Measurements from ENCODE around the gene CUZD1. TPM values are rescaled to one million over a fixed set of nuclear protein-coding genes. Genes with fewer than 3 reads are reported as not detected.

The CUZD1 gene
- total RNA-seq, 1 donor from 2014 or later: 0.23 TPM

DNA sequence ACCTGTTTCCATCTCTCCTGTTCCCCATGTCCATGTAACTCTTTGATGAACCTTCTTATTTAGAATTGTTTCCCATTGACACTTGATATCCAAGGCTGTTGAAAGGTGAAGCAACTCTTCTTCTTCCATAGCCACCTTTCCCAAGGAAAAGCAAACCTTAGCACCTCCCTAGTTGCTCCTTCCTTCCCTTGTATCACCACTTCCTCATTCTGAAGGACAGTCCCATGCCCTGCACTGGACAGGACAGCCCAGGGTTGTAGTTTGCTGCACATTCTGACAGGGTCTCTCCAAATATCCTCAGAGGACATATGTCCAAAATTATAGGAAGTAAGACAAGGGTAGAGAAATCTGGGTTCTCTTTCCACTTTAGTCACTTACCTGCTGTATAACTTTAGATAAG, 6.2 kb downstream of the CUZD1 start:
- Mint-ChIP-seq H3K9me3 (ENCODE audit: unreplicated experiment) (no peaks in the 10 kb centered on the region), H3K4me3 (ENCODE audit: unreplicated experiment) (no peak overlapping the region), H3K36me3 (ENCODE audit: low read depth, unreplicated experiment) (peaks cover 6% of the 10 kb centered on the region), H3K4me1 (ENCODE audit: low read depth, unreplicated experiment) (no peaks in the 10 kb centered on the region), H3K27ac (ENCODE audit: unreplicated experiment) (no peak overlapping the region), H3K27me3 (ENCODE audit: low read depth, unreplicated experiment) (no peaks in the 10 kb centered on the region)
- DNase-seq (ENCODE audit: low read depth): no peak
- no peak for FAIRE-seq
- Histone ChIP-seq H3K9ac (ENCODE audit: low read length) (no peak overlapping the region), H3K9me3 (ENCODE audit: insufficient read depth, low read depth, low read length) (no peaks in the 10 kb centered on the region), H2AFZ (ENCODE audit: low read depth, low read length) (no peak overlapping the region), H3K4me3 (ENCODE audit: insufficient read depth, low read depth, low read length) (no peak overlapping the region), H3K4me2 (ENCODE audit: low read length) (no peak overlapping the region), H3K79me2 (ENCODE audit: insufficient read depth, low read length) (no peaks in the 10 kb centered on the region), H3K36me3 (ENCODE audit: insufficient read depth, low read length) (peaks cover 5% of the 10 kb centered on the region), H3K27me3 (ENCODE audit: insufficient read depth, low read length) (no peaks in the 10 kb centered on the region), H3K4me1 (ENCODE audit: insufficient read depth, low read length) (no peaks in the 10 kb centered on the region), H3K27ac (ENCODE audit: low read depth, low read length) (no peak overlapping the region), H4K20me1 (ENCODE audit: insufficient read depth, low read length) (no peaks in the 10 kb centered on the region)
- TF ChIP-seq, protein P1, sequence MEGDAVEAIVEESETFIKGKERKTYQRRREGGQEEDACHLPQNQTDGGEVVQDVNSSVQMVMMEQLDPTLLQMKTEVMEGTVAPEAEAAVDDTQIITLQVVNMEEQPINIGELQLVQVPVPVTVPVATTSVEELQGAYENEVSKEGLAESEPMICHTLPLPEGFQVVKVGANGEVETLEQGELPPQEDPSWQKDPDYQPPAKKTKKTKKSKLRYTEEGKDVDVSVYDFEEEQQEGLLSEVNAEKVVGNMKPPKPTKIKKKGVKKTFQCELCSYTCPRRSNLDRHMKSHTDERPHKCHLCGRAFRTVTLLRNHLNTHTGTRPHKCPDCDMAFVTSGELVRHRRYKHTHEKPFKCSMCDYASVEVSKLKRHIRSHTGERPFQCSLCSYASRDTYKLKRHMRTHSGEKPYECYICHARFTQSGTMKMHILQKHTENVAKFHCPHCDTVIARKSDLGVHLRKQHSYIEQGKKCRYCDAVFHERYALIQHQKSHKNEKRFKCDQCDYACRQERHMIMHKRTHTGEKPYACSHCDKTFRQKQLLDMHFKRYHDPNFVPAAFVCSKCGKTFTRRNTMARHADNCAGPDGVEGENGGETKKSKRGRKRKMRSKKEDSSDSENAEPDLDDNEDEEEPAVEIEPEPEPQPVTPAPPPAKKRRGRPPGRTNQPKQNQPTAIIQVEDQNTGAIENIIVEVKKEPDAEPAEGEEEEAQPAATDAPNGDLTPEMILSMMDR (IDR thresholded peaks at IDR 0.05; ENCODE audit: insufficient read depth, low read depth, low read length): no peak
- no peak for TF ChIP-seq EZH2 (IDR thresholded peaks at IDR 0.05; ENCODE audit: insufficient read depth, low read length)

DNA sequence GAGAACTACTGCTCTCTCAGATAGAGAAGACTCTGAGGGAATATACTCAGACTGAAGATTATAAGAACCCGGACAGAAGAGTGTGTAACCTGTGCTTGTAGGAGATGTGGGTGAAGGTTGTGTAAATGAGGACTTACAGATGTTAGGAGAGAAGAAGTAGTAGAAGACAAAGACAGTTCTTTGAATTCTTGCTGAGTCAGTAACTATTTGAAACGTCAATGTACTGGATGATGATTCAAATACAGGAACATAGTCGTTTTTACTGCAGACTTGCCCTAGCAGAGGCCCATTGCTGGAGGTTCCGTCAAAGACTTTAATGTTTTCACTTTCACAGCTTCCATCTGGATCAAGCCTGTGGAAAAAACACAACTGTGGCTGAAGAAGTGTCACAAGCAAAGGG, 6.8 kb downstream of the CUZD1 start:
- H3K9me3 ChIP-seq (ENCODE audit: insufficient read depth, low read depth, low read length): no peaks in the 10 kb centered on the region
- Mint-ChIP-seq H3K27me3 (ENCODE audit: low read depth, unreplicated experiment) (no peaks in the 10 kb centered on the region), H3K4me1 (ENCODE audit: low read depth, unreplicated experiment) (no peaks in the 10 kb centered on the region), H3K36me3 (ENCODE audit: low read depth, unreplicated experiment) (peaks cover 6% of the 10 kb centered on the region), H3K4me3 (ENCODE audit: unreplicated experiment) (no peak overlapping the region), H3K9me3 (ENCODE audit: unreplicated experiment) (no peaks in the 10 kb centered on the region), H3K27ac (ENCODE audit: unreplicated experiment) (no peak overlapping the region)
- no peaks in the 10 kb centered on the region for H3K79me2 ChIP-seq (ENCODE audit: insufficient read depth, low read length)
- no peaks in the 10 kb centered on the region for H4K20me1 ChIP-seq (ENCODE audit: insufficient read depth, low read length)
- TF ChIP-seq, protein P1 (IDR thresholded peaks at IDR 0.05; ENCODE audit: insufficient read depth, low read depth, low read length): no peak
- TF ChIP-seq EZH2 (IDR thresholded peaks at IDR 0.05; ENCODE audit: insufficient read depth, low read length): no peak
- DNase-seq (ENCODE audit: low read depth) (no peak), FAIRE-seq (no peak)
- no peak overlapping the region for H2AFZ ChIP-seq (ENCODE audit: low read depth, low read length)
- H3K4me1 ChIP-seq (ENCODE audit: insufficient read depth, low read length): no peaks in the 10 kb centered on the region
- peaks cover 5% of the 10 kb centered on the region for H3K36me3 ChIP-seq (ENCODE audit: insufficient read depth, low read length)
- no peaks in the 10 kb centered on the region for H3K27me3 ChIP-seq (ENCODE audit: insufficient read depth, low read length)
- no peak overlapping the region for H3K4me2 ChIP-seq (ENCODE audit: low read length)
- H3K4me3 ChIP-seq (ENCODE audit: insufficient read depth, low read depth, low read length): no peak overlapping the region
- H3K9ac ChIP-seq (ENCODE audit: low read length): no peak overlapping the region
- H3K27ac ChIP-seq (ENCODE audit: low read depth, low read length): no peak overlapping the region

DNA sequence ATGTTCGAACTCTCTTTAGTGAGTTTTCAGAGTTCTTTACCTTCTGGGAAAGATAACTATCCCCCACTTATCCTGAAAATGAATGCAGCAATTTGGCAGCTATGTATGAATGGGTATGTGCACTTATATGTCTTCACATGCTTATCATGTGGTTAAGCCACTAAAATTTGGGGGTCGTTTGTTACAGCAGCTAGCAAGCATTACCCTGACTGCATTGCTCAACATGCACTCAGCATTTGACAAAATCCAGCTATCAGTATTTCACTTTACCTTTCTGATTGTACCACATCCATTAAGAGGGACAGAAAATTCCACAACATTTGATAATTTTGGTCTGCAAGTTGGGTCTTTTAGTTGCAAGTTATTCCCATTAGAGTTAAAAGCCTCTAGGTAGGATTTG, 9.7 kb downstream of the CUZD1 start:
- Histone ChIP-seq H3K27me3 (ENCODE audit: insufficient read depth, low read length) (no peaks in the 10 kb centered on the region), H3K4me3 (ENCODE audit: insufficient read depth, low read depth, low read length) (no peak overlapping the region), H3K9me3 (ENCODE audit: insufficient read depth, low read depth, low read length) (no peaks in the 10 kb centered on the region), H4K20me1 (ENCODE audit: insufficient read depth, low read length) (no peaks in the 10 kb centered on the region), H3K36me3 (ENCODE audit: insufficient read depth, low read length) (peaks cover 7% of the 10 kb centered on the region), H3K27ac (ENCODE audit: low read depth, low read length) (no peak overlapping the region), H3K79me2 (ENCODE audit: insufficient read depth, low read length) (no peaks in the 10 kb centered on the region), H2AFZ (ENCODE audit: low read depth, low read length) (no peak overlapping the region), H3K4me2 (ENCODE audit: low read length) (no peak overlapping the region), H3K4me1 (ENCODE audit: insufficient read depth, low read length) (no peaks in the 10 kb centered on the region), H3K9ac (ENCODE audit: low read length) (no peak overlapping the region)
- no peaks in the 10 kb centered on the region for H3K27me3 Mint-ChIP-seq (ENCODE audit: low read depth, unreplicated experiment)
- peaks cover 2% of the 10 kb centered on the region for H3K36me3 Mint-ChIP-seq (ENCODE audit: low read depth, unreplicated experiment)
- TF ChIP-seq, protein P1 (IDR thresholded peaks at IDR 0.05; ENCODE audit: insufficient read depth, low read depth, low read length): no peak
- TF ChIP-seq EZH2 (IDR thresholded peaks at IDR 0.05; ENCODE audit: insufficient read depth, low read length): no peak
- no peaks in the 10 kb centered on the region for H3K9me3 Mint-ChIP-seq (ENCODE audit: unreplicated experiment)
- no peak overlapping the region for H3K4me3 Mint-ChIP-seq (ENCODE audit: unreplicated experiment)
- no peak for DNase-seq (ENCODE audit: low read depth)
- H3K27ac Mint-ChIP-seq (ENCODE audit: unreplicated experiment): no peak overlapping the region
- FAIRE-seq: no peak
- no peaks in the 10 kb centered on the region for H3K4me1 Mint-ChIP-seq (ENCODE audit: low read depth, unreplicated experiment)
